ENCODE data around the gene FAM114A1.
"Not testable (repeated sequence)": the region's sequence is repeated elsewhere in the genome, so short reads cannot be mapped to it uniquely, and the experiment has no call there.

The FAM114A1 gene

DNA sequence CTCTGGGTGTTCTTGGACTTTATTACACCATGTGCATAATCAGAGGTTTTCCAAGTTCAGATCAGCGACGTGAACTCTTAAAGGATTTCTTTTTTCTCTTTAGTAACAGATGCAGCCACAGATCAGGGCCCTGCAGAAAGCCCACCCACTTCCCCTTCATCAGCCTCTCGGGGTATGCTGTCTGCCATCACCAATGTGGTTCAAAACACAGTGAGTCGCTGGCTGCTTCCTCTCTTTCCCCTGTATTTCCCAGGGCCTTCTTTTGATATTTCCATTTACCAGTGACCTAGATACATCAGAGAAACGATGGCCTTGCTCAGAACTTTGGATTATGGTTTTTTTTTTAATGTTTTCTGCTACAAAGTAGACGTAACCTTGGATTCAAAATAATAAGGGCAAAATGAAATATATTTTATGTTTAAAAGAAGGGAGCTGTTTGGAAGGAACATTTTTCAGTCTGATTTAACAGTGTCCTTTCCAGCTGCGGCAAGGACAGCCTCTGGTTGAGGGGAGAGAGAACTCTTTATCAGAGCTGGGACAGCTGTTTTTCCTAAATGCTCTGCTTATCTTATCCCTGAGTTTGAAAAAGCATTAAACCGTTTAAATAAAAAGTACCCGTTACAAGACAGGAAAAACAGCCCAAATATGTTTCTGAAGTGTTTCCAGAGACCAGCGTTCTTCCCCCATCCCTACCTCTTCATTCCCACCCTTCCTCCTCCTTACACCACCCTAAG, 38.2 kb downstream of the FAM114A1 start:
- no peak for DNase-seq

DNA sequence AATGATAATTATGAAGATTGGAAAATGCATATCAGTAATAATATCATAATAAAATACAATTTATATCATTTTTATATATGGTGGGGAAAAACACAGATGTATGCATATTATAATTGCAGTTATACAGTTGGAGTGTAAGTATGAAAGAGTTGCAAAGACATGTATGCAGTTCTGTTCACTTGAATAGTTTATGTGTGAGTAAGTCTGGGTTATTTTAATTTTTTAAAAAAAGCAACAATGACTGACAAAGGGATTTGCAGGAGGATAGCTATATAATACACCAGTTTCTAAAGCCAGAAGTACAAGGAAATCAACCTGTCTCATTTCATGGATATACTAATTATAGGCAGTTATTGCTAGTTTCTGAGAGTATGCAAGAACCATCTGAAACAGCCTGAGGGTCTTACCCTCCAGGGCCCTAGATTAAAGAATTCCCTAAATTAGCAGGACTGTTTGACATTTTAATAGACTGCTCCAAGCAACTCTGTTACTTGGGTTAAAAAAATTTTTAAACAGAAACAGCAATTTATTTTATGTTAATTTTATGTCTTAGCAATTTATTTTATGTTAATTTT, 40.2 kb downstream of the FAM114A1 start:
- no peak for DNase-seq

DNA sequence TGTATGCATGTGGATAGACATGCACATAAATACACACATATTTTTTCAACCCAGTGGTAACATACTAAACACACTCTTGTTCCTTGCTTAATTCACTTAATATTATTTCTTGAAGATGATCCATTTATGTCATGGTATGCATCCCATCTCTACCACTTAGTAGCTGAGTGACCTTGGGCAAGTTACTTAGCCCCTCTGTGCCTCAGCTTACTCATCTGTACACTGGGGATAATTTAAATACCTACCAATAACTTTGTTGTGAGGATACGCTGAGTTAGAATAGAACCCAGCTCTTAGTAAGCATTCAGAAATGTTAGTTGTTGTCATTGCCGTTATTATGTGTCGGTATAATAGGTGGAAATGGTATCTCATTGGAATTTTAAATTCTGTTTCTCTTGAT, 41.4 kb downstream of the FAM114A1 start:
- DNase-seq: no peak

DNA sequence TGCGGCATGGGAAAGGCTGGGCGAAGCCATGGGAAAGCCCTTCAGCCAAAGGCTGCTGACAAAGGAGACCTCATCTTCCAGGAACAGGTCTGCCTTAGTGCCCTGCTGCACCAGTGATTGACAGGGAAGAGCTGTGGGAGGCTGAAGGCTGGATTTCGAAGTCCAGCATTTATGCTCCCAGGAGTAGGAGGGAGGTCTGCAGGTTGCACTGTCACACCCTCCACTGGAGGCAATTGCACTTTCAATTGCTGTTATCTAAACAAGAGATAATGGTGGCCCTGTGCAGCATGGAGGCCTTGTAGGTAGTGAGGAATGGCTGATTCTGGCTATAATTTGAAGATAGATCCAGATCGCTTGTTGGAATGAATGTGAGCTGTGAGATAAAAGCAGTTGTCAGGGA, 43.7 kb downstream of the FAM114A1 start:
- no peak for DNase-seq

DNA sequence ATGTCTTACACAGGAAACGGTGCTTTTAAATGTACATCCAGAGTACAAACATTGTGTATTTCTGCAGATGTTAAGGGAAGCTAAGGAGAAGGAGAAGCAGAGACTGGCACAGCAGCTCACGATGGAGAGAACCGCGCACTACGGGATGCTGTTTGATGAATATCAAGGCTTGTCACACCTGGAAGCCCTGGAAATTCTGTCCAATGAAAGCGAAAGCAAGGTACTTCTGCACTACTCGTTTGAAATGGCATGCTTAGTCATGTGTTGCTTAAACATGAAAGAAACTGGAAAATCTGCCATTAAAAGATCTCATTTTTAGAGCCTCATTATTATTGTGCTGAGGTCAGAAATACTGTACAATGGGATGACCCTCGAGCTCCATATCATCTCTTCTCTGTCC, 47.2 kb downstream of the FAM114A1 start:
- DNase-seq: no peak

DNA sequence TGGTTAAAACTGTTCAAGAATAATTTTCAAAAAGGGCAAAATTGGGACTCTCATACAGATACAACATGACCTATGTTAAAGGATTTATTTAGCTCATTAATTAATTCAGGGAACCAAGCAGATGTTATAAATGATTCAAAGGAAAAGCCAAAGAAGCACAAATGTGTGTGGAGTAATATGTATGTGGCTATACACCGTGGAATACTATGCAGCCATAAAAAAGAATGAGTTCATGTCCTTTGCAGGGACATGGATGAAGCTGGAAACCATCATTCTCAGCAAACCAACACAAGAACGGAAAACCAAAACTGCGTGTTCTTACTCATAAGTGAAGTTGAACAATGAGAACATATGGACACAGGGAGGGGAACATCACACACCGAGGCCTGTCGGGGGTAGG, 48.7 kb downstream of the FAM114A1 start:
- DNase-seq: not testable (repeated sequence)

DNA sequence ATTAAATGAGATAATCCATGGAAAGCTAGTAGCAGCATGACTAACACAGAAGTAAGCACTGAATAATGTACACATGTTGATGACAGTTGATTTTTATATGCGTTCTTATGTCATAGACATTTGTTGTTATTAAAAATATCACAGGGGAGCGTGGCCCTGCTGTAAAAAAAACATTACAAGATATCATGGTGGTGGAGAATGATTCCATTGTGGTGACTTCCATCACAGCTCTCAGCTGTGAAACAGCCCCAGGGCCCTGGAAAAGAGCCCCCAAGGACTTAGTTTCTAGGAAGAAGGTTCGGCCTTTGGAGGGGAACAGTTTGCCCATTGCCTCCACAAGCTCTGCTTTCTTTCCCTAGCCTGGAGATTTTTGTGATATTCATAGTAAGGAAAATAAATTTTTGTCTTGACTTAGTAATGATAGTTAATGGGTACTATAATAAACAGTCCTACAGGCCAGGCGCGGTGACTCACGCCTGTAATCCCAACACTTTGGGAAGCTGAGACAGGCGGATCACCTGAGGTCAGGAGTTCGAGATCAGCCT, 49.9 kb downstream of the FAM114A1 start:
- no peak for DNase-seq

DNA sequence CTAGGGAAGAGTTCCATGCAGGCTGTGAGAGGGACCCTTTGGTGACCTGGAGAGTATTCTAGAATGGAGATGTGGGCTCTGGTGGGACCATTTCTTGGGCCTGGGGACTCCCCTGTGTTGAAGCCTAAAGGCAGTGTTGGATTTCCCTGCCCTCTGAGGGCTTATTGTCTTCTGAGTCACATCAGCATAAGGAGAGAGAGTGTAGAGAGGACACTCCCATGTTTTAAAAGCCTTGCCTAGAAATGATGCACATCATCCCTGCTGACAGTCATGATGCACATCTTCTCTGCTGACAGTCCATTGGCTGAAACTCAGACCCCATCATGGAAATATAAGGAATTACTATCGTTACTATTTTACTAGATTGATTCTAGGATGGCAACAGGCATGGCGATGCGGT, 51.9 kb downstream of the FAM114A1 start:
- no peak for DNase-seq

DNA sequence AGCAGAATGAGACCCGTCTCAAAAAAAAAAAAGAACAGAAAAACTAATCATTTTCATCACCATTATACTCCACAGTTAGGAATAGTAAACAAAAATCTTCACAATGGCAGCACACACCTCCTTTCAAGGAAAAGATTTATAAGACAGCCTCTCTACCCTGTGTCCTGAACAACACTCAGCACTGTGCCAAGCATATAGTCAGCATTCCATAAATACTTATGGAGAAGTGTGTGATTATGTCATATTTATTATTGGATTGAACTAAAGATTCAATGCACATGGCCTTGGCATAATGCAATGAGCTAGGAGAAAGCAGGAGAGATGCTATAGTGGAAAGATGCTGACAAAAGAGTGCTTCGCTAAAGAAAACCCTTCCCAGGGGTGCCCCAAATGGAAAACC, 52.6 kb downstream of the FAM114A1 start:
- DNase-seq: no peak

DNA sequence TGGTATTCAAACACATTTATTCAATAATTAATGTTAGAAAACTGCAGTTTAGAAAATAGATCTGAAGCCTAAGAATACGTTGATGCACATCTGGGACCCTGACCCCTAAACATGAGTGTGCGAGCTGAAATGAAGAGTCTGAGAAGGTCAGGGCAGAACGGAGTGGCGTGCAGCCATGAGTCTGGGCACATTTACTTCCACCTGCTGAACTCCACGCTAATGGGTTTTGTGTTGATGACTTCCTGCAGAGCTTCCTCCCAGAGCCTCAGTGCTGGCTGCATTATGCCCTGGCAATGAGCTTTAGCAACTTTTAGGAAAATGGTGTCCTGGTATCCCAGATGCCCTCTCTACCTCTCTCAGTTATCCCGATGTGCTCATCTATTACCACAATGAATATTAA, 53.1 kb downstream of the FAM114A1 start:
- no peak for DNase-seq

DNA sequence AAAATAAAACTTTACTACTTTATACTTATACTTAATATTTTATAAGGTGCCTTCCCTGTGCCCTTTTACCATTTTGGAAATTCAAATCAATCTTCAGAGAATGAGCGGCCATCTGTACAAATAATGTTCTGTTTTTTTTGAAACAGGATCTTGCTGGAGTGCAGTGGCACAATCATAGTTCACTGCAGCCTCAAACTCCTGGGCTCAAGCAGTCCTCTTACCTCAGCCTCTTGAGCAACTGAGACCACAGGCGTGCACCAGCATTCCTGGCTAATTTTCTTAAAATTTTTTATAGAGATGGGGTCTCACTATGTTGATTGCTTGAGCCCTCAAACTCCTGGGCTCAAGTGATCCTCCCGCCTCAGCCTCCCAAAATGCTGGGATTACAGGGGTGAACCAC, 53.5 kb downstream of the FAM114A1 start:
- DNase-seq: no peak

DNA sequence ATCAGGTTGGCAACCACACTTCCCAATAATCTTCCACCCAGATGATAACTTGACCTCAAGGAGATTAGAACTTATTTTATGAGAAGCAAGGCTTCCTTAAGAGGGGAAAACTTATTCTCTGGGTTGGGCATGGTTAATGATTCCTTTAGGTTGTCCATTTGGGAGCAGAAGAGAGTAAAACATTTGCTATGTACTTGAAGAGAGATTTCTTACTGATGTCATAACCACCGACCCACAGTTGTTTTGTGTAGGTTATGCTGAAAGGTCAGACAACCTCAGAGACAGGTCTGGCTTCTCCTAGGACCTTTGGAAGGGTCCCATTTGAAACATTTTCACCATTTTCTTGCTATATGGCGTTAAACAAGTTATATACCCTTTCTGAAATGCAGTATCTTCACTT, 56.1 kb downstream of the FAM114A1 start:
- DNase-seq: no peak

DNA sequence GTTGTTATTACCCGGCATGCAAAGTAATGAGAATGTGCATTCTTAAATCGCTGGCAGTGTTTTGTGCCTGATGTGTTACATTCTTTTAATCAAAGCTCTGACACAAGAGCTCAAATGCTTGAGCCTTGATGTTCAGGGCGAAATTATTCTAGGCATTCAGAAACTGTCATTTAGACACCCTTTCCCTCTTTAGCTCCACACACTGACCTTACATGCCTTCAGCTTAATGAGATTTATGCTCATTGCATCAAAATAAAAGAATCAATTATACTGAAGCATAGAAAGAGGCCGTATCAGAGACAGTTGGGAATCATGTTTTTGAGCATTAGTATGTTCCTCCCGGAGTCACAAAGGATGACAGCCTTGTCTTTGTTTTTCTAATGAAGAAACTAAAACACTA, 56.7 kb downstream of the FAM114A1 start:
- DNase-seq: no peak

DNA sequence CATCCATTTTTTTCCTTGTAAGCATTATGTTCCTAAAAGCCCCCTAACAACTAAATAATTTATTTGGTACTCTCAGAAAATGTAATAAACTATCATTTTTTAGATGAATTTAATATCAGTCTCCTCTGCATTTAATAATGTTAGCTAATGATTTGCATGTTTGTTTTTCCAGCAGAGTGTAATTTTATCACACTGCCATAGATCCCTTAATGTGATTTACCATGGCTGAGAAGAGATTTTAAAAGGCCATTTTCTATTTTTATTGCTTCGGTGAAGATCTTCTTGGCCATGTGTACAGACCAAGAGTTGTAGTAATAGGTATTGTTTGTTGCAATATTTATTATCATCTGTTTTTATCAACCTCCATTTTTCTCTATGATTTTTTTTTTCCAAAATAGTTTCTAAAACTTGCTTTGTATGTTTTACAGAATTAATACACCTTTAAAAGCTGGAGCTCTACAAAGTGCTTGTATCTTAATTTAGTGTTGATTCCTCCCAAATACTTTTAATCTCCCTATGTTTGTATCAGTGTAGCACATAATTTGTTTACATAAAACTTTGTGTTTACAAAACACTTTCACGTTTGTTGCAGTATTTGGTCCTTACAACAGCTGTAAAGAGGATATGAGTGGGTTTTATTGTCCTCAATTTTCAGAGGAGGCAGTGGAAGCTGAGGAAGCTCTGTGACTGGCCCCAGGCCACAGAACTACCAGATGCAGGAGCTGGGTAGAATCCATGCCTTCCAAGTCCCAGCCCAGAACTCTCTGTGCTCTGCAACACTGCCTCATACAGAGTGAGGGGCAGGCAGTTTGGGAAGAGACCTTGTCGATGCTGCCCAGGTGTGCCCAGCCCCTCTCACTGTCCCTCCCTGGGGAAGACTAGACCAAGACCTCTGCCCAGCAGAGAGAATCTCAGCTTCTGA, 58.1 kb downstream of the FAM114A1 start:
- no peak for DNase-seq

DNA sequence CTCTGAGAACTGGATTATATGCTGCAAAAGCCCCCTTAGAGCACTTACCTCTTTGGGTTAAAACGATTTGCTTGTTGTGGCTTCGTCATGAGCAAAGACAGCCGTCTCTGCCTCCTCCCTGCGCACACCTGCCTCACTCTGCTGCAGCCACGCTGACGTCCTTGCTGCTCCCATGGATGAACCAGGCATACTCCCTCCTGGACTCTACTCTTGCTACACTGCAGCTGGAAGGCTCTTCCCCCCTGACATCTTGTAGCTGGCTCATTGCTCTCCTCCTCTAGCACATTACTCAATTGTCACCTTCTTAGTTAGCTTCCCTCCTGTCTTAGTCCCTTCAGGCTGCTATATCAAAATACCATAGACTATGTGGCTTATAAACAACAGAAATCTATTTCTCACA, 59.3 kb downstream of the FAM114A1 start:
- DNase-seq: no peak

DNA sequence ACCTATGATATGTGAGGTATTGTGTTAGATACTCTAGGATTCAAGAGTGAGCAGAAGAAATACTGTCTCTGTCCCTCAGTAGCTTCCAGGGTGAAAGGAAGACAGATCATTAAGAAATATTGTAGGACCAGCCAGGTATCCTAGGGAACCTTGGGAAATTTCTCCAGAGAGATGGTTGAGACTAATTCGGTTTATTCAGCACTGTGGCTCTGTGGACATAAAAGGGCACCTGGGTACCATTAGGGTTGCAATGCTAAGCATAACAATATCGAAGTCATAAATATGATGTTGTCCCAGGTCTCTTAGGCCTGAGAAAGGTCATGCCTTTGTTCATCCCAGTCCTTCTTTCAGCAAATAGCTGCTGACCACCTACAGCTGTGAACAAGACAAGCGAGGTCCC, 61.0 kb downstream of the FAM114A1 start:
- DNase-seq: no peak

DNA sequence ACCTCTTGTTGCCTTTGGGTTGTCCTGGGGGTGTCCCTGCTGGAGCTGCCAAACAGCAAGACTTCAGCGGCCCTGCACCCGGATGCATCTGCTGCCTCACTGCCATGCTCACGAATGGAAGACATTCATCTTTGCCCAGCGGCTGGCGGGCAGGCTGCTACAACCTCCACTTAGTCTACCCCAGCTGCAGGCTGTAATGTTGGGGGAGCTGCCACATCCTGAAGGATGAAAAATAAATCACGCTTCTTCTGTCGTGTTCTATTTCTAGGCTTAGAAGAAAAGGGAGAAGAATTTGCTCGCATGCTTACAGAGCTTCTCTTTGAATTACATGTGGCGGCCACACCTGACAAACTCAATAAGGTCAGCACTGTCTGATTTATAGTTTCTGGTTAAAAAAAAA, 61.4 kb downstream of the FAM114A1 start:
- no peak for DNase-seq

DNA sequence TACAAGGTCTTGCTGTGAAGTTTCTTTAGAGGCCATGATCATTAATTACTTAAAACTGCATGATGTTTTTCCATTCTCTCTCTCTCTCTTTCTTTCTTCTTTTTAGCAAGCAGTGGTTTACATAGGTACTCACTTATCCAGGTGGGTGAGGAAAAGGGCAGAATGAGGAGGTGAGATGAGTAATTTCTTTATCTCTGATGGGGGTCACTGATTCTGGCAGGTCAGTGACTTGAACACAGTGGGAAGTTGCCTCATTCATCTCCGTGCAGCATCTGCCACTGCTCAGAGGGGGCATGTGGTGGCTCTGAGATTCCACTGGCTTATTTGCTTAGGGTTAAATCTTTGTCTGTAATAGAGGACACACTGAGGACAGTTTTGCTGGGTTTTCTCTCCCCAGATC, 62.6 kb downstream of the FAM114A1 start:
- no peak for DNase-seq

DNA sequence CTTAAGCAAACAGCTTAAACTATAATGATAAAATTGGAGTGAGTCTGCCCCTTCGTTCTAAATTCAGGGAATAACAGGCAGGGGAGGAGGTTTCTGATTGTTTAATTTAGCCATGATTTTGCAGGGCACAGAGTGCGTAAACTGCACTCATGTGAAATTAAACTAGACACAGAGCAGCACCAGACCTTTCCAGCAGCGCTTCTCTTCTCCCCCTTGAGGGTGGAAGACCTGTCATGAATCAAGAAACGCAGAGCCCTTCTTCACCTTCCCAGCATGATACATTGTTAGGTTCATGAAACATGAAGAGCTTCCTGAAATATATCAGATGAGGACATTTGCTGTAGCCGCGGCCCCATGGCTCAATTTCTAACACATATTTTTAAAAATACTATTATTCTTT, 63.1 kb downstream of the FAM114A1 start:
- DNase-seq: no peak

DNA sequence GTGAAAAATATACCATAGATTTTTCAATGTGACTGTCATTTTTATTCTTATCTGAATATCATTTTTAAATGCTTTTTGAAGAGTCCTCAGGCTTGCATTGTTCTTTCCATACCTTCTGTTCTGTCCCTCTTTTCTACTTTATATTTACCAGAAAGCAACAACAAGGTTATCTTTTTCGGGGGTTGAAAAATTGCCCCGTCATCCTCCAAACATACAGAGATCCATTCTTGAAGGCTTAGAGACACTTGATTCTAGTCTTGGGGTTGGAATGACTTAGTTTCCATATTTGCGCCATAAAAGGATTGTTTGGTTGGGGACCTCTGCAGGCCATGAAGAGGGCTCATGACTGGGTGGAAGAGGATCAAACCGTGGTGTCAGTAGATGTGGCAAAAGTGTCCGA, 63.5 kb downstream of the FAM114A1 start:
- no peak for DNase-seq

DNA sequence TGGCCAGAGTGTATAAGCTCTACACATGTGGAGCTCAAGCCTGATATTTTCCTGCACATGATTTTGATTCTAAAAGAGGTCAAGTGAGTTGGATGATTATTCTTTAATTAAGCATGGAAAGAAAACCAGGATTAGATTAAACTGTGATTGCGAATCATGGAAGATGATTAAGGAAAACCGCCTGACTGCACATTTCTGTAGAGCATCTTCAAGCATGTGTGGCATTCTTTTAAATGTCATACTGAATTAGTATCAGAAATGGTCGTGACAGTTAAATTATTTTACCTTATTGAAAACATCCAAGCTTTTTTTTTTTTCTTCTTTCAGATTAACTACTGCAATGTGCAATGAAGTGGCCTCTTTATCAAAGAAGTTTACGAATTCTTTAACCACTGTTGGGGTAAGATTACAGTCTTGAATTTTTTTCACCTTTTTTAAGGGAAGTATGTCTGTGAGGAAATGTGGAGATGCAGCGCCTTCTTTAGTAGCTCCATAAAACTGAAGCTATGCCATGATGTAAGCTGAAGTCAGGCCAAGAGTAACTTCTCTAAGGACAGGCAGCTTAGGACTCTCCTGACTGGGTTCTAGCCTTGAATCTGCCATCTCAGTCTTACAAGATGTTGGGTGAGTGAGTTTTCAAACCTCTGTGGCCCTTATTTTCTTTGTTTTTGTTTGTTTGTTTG, 67.9 kb downstream of the FAM114A1 start:
- DNase-seq: no peak

DNA sequence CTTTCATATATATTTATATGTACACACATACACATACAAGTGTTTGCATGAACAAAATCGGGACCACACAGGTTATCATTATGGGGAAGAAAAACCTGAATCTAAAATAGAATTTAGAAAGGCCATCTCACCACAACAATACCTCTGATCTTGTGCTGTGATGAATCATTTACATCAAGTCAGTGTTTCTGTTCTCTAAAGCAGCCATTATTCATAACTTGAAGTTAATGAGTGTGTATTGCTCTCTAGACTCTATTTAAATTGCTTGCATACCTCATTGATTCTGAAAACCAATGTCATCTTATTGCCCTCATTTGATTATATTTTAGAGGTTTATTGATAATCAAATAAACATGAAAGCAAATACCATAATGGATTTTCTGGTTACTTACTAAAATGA, 71.6 kb downstream of the FAM114A1 start:
- no peak for DNase-seq

DNA sequence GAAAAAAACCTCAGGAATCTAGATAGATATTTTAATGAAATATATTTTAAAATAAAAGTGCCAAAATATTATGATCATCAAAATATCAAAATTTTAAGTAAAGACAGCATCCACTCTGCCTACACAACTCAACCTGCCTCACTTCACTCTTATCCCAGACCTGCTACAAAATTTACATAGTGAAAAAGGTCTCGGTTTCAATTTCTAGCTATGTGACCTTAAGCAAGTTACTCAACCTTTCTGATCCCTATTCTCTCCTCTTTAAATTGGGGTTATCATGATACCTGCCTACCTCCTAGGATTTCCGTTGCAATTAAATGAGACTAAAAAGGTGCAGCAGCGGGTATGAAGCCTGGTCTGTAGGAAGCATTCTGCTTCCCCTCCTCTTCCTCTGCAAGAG, 72.9 kb downstream of the FAM114A1 start:
- no peak for DNase-seq
